HG02759 (cell line): Measurements from ENCODE around the gene CYB5B.

ENCODE experiments used
- ATAC-seq: cut with Tn5 transposase; IDR thresholded peaks from one replicate; pipeline ENCODE4 v1.9.1; 2021; ENCODE audit warnings: mild to moderate bottlenecking, moderate library complexity; ENCODE audit not compliant: unreplicated experiment

CYB5B gene, protein sequence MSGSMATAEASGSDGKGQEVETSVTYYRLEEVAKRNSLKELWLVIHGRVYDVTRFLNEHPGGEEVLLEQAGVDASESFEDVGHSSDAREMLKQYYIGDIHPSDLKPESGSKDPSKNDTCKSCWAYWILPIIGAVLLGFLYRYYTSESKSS

DNA sequence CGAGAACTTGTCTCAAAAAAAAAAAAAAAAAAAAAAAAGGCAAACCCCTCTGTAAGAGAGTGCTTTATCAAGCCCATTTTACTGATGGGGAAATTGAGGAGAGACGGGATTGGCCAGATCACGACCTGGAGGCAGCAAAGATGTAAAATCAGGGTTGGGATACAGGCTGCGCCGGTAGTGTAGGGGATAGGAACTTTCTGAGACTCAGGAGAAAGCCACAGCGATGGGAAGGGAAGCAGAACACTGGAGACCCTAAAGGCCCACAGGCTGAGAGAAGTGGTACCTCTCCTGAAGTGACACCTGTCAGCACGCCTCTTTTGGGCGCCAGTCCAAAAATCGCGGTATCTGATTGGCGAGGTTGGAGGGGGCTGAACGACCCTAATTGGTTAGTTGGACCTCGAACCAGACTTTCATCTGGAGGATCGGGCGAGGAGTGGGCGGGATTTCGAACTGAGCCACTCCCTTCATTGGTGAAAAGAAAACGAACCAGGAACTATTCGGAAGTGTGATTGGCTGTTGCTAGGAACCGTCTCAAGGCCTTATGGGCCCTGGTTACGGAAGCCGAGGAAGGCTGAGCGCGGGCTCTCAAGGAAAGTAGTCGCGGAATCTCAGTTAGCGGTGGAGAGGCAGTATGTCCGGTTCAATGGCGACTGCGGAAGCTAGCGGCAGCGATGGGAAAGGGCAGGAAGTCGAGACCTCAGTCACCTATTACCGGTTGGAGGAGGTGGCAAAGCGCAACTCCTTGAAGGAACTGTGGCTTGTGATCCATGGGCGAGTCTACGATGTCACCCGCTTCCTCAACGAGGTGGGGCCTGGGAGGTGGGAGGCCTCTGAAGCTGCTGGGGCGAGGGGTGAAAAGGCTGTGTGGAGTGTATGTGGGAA is at the start of gene CYB5B:
Gene CYB5B, plus strand, starts transcription at position 567 of the 882 bp plus-strand sequence. Its CDS starts 65 bp downstream, at position 632.
- ATAC-seq: peak; percentile 93

DNA sequence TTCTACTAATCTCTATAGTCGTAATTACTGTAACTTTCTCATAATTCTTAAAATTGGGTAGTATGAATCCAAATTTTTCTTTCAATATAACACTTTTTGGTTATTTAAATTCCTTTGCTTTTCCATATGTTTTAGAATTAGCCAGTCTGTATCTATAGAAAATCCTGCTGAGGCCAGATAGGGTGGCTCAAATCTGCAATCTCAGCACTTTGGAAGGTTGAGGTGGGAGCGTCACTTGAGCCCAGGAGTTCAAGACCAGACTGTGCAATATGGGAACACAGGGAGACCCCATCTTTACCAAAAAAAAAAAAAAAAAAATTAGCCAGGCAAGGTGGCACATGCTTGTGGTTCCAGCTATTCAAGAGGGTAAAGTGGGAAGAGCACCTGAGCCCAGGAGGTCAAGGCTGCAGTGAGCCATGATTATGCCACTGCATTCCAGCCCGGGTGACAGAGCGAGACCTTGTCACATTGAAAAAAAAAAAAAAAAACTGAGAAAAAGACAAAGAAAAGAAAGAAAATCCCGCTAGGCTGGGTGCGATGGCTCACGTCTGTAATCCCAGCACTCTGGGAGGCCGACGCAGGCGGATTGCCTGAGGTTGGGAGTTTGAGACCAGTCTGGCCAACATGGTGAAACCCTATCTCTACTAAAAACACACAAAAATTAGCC is 47.9 kb upstream of the CYB5B start:
- ATAC-seq: no peak

DNA sequence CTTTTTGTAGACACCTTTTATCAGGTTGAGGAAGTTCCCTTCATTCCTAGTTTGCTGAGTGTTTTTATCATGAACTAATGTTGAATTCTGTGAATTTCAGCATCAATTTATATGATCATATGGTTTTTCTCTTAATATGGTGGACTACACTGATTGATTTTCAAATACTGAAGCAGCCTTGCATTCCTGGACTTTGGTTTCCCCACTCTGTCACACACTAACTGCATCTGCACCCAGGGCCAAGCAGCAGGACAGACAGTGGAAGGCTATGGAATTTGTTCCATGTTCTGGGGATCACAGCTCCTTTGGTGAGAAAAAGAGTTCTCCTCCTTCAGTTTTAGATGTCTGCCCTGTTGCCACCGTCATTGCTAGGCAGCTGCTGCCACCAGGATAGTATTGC is 46.4 kb upstream of the CYB5B start:
- no peak for ATAC-seq

DNA sequence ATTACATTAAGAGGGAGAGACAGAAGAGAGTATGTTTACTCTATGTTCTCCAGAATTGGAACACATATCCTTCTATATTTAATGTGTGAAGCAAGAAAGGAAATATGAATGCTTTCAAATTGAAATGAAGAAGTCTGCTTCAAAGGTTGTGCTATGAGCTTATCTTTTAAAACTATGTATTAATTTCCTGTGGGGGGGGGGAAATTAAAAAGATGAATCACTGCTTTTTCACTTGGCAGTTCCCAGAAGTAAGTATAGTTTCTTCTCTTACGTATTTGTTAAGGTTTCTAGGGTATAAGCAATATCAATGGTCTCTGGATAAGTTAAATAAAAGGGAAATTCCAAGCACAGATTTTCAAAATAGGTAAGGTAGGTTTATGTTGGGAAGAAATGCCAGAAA is 45.7 kb upstream of the CYB5B start:
- no peak for ATAC-seq

DNA sequence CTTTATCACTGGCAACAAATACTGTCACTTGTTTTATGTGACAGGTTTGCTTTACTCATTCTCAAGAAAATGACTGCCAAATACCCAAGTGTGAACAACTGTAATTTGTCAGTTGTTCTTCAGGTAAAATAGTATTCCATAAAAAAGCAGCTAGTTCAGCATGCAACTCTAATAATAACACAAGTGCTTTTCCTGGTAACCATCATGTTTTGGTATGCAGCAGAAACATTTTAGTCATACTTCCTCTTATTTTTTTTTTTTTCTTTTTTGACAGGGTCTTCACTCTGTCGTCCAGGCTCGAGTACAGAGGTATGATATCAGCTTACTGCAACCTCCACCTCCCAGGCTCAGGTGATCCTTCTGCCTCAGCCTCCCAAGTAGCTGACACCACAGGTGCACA is 43.2 kb upstream of the CYB5B start:
- no peak for ATAC-seq

DNA sequence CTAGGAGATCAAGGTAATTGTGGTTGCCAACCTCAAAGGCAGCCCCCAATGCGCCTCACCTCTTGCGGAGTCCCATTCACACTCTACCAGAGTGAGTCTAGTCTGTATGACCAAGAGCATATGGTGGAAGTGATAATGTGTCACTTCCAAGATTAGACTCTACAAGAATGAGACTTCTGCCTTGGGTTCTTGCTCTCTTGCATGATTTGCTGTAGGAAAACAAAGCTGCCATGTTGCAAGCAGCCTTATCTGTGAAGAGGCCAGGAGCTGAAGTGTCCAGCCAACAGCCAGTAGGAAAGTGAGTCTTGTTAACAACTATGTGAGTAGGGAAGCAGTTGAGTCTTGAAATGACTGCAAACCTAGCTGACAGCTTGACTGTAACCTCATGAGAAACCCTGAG is 42.0 kb upstream of the CYB5B start:
- ATAC-seq: no peak

DNA sequence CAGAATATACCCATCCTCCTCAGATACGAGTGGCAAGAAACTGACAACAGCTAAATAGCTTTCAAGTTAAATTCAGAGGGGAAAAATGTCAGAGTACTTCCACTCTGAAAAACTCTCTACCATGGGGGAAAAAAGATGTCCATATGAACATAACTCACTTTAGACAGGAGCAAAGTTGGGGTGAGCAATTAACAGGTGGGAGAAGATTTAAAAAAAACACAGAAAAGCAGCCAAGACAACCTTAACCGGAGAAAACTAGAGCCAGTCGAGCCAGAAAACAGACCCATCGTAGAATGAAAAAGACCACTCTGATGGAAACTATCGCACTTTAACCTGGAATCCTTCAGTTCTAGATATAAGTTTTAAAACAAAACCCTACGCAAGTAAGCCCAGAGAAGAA is 39.4 kb upstream of the CYB5B start:
- no peak for ATAC-seq

DNA sequence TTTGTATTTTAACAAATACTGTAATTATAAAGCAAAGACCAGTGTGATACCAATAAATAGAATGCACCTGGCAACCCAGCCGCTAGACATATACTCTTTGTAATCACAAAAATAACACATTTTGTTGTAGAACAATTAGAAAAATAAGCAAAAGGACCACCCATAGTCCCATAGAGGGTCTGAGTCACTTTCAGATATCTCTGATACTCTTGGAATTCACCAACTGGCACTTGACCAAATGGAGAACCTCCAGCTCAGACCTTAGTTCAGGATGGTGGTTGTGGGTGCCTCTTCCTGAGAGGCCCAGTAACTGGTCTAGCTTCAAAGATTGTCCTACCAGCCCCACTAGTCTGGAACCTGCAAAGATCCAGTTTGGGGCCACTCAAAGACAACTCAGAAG is 37.8 kb upstream of the CYB5B start:
- no peak for ATAC-seq

DNA sequence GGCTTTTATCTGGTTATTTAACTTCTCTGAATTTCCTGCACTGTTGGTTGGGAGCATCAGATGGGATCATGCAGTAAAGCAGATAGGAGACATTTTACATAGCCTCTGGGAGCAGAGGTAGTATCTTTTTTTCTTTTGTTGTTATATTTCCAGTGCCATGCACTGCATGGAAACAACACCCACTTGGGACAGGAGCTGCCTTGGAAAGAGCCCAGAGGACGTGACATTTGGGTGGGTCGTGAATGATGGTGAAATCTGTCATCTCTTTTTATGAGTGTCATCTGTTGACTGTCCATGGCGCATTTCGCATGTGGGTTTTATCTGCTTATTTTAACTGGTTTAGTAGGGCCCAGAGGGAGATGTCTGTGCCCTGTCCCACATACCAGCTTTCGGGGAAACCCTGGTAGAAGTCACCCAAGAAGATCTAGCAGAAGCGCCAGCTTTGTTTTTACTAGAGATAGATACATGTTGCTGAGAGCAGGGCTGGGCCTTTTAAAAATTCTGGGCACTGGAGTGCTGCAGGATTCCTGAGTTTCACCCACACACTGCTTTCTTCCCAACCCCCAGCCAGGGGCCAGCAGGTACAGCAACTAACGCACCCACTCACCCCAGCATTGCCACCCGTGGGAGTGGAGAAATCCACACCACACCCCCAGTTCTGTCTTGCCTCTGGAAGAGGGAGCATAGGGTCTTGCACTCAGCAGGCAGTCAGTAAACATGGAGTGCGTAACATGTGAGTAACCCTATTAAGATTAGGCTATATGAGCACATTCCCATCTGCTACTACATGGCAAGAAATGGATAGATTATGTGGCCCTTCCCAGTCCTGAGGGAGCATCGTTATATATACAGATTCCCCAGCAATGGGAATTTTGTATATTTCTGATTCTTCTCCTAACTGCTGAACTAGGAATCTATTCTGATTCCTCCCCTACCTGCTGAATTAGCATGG is 30.2 kb upstream of the CYB5B start:
- no peak for ATAC-seq

DNA sequence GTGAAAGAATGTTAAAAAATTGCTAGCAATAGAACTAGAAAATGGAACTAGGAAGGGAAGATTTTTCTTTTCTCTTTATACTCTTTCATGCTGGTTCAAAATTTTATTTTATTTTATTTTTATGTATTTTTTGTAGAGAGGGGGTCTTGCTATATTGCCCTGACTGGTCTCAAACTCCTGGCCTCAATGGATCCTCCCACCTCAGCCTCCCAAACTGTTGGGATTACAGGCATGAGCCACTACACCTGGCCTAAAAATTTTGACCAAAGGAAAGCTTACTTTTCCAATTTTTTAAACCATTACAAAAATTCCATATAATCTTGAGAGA is 28.6 kb upstream of the CYB5B start:
- no peak for ATAC-seq

DNA sequence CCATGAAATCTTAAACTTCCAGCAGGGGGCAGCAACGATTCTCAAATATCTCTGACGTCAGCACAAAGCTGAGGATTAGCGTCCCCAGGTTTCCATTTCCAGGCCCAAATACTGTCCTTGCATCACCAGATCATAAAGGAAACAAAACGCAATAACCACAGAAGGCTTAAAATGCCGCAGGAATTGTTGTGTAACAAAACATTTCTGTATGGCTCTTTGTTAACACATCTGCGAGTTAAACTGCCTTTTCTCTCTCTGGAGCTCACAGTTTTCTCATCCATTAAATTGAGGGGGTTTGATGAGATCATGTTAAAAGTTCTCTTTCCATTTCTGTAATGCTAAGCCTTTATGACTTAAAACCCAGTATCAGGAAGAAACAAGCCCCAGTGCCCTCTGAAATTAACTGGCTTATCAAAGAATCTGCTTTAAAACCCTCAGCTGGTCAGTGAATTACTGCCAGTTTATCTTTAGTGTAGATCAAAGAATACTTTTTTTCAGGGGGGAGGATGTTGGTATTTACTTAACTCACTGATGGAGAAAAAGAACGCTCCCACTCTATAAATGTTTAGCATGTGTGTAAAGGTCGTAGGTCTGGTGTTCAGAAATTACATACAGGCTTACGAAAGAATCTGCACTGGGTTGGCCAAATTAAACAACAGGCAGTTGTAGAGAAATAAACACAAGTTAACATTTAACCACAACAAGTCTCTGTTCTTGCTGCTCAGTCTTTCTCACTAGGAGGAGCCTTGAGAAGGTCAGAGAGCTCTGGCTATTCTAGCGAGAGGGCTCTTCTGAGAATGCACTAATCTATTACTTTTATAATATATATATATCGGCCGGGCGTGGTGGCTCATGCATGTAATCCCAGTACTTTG is 28.0 kb upstream of the CYB5B start:
- ATAC-seq: peak; percentile 64

DNA sequence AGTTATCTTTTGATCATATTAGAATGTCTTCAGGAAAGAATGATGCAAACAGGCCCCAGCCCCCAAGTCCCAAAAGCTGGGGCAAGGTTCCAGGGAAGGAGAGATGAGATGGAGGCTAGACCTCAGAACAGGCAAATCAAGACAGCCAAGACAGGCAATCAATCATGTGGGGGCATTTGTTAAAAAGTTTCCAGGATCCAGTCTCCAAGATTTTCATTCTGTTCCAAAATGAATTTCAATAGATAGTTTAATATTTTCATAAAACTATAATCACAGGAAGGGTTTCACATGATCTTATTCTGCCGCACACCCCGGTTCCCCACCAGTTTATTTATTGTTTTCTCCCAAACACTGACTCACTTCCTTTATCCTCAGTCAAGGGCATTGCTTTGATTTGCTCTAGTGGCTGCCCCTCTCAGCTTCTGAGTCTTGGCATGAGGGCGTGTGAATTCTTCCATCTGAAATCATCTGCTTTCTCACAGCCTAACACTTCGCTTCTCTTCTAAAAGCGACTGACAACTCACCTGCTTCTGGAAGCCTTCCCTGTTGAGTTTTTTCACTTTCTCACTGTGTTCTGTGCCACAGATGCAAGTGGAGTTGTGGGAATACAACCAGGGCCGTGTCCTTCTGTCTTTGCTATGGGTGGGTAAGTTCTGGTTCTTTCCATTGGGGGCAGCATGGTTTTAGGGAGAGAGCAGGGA is 26.4 kb upstream of the CYB5B start:
- no peak for ATAC-seq

DNA sequence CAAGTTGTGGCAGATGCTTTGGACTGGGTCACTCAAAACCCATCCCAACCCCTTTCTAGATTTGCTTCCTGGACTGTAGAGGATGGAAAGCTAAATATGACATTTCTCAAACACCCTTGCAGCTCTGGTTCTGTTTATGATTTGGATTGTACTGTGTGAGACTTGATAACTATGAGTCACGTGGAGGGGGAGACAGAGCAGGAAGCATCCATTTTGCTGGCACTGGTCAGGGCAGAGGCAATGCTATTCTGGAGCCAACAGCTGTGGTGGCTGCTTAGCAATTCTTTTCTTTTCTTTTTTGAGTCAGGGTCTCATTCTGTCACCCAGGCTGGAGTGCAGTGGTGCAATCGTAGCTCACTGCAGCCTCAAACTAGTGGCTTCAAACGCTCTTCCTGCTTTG is 25.1 kb upstream of the CYB5B start:
- ATAC-seq: no peak

DNA sequence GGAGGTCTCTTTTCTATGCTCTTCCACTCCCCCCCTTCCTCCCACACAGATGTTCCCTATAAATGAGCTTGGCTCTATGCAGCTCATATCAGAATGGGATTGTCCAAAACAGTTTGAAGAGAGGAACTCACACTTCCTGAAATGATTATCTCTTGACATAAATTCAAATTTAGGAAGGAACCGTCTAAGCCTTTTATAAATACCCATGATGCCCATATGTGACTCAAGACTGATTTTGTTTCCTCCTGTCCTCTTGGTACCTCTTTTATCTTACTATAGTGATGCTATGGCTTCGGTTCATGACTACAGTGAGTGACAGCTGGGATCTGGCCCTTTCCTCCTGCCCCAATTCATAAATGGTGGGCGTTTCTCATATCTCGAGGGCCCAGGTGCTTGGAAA is 22.0 kb upstream of the CYB5B start:
- ATAC-seq: no peak

DNA sequence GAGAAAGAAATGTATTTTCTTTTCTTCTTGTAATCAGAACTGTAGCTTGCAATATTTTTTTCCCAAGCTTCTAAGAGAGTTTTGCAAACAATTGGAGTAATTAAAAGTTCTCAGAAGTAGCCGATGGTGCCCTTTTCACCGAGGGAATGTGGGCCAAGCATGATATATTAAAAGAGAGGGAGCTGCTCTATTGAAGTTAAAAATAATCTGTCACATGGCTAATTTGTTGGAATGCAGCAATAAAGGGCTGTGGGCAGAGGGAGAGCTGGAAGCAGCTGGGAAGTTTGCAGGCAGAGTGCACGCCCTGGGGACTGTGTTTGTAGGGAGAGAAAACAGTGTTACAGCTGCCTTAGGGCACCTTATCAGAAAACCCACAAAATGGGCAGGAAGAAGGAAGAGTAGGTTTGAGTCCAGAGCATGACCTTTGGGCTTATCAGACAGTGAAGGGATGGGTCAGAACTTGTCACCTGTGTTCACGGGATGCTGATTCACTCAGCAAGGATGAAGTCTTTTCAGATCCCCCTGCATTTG is 20.1 kb upstream of the CYB5B start:
- ATAC-seq: no peak

DNA sequence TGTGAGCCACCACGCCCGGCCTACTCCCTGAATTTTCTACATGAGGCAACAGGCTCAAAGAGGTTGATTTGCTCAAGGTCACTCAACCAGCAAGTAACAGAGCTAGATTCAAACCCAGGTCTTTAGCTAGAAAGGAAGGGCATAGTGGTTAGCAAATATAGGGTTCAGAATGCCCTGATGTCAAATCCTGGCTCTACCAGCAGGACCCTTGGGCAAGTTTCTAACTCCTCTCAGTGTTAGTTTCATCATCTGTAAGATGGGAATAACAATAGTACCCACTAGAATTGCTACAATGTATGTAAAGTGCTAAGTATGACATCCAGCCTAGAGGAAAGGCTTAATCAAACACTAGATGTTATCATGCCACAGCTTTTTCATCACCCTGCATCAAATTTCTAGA is 19.1 kb upstream of the CYB5B start:
- ATAC-seq: no peak

DNA sequence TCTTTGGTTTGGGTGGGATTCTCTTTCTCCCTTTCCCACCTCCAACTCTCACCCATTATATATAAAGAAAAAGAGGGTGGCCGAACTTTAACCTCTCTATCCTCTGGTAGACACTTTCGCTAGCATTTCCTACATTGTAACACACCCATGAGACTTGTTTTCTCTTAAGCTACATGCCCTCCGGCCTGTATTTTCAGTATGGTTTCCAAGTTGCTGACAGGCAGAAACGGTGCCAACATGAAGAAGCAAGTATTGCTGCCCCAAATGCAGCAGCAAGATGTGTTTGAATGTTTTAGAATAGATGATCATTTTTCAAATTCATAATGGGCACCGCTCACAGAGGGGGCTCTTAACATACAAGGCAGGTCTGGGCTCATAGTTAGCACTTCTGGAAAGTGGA is 18.7 kb upstream of the CYB5B start:
- ATAC-seq: no peak

DNA sequence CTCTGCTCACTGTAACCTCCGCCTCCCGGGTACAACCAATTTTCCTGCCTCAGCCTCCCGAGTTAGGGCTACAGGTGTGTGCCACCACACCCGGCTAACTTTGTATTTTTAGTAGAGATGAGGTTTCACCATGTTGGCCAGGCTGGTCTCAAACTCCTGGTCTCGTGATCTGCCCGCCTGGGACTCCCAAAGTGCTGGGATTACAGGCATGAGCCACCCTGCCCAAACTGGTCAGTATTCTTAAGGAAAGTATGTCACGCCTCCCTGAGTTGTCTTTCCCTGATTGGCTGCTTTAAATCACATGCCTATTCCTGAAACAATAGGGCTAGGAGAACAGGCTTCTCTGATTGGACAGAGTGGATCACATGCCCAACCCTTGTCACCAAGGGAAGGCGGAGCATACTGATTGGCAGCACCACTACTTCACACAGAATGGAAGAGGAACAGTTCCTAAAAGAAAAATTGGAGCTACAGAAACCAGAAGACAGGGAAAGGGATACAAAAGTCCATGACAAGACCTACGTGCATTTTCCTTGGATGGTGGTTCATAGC is 17.6 kb upstream of the CYB5B start:
- no peak for ATAC-seq

DNA sequence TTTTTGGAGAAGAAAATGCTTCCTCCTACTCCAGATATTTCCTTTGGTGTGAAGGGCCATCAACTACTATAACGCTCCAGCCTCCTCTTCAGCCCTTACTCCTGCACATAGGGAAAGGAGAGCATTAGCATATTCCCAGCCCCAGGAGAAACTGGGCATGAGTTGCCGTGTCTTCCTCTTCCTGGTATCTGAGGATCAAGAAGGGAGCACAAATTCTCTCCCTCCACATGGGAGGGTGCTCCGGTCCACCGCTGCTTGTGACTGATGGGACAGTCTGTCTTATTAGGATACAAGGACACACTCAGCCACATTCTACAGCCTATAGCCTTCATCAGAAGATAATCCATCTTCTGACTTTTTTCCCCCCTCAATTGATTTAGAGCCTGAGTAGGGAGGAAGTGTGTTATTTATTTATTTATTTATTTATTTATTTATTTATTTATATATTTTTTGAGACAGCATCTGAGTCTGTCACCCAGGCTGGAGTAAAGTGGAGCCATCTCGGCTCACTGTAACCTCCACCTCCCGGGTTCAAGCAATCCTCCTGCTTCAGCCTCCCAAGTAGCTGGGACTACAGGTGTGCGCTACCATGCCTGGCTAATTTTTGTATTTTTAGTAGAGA is 16.6 kb upstream of the CYB5B start:
- ATAC-seq: no peak
